MM.1S (cell line): ENCODE data around the gene LCA5L.
A peak's percentile ranks its signal among the peaks of the same experiment; 100 is the strongest.

ENCODE experiments used
- DNase-seq: peaks from one replicate; pipeline ENCODE4 v3.0.0-alpha.2; 2015
- H2AFZ ChIP-seq: fragments of 300-600 bp; sonication (generic); 2 replicates; pipeline ENCODE4 v1.6.0; 2016; ENCODE audit warnings: antibody characterized with exemption, low read length
- H3F3A ChIP-seq: fragments of 300-600 bp; sonication (generic); 2 replicates; pipeline ENCODE4 v1.6.1; 2016; ENCODE audit warnings: mild to moderate bottlenecking, antibody characterized with exemption, low read length, moderate library complexity, mixed read lengths; ENCODE audit not compliant: insufficient read depth
- H3K27ac ChIP-seq: fragments of 300-600 bp; sonication (generic); 2 replicates; pipeline ENCODE4 v1.5.1; 2016; ENCODE audit warnings: mild to moderate bottlenecking, low read length
- H3K27me3 ChIP-seq: fragments of 300-600 bp; sonication (generic); replicated peaks from 2 replicates; pipeline ENCODE4 v1.6.0; 2016; ENCODE audit warnings: low read length; ENCODE audit not compliant: insufficient read depth
- H3K36me3 ChIP-seq: fragments of 300-600 bp; sonication (generic); replicated peaks from 2 replicates; pipeline ENCODE4 v1.6.1; 2016; ENCODE audit warnings: mild to moderate bottlenecking, low read length, mixed read lengths; ENCODE audit not compliant: insufficient read depth
- H3K4me1 ChIP-seq: fragments of 300-600 bp; sonication (generic); 2 replicates; pipeline ENCODE4 v1.6.1; 2016; ENCODE audit warnings: low read length, mixed read lengths
- H3K4me2 ChIP-seq: fragments of 300-600 bp; sonication (generic); 2 replicates; pipeline ENCODE4 v1.6.0; 2016; ENCODE audit warnings: low read depth, low read length
- H3K4me3 ChIP-seq: fragments of 300-600 bp; sonication (generic); 2 replicates; pipeline ENCODE4 v1.5.1; 2016; ENCODE audit warnings: low read length, mixed read lengths
- H3K79me2 ChIP-seq: fragments of 300-600 bp; sonication (generic); 2 replicates; pipeline ENCODE4 v1.6.1; 2016; ENCODE audit warnings: mixed run types, low read length, mixed read lengths
- H3K9ac ChIP-seq: fragments of 300-600 bp; sonication (generic); 2 replicates; pipeline ENCODE4 v1.6.1; 2016; ENCODE audit warnings: low read length, mixed read lengths
- H3K9me2 ChIP-seq: fragments of 300-600 bp; sonication (generic); replicated peaks from 2 replicates; pipeline ENCODE4 v1.6.1; 2016; ENCODE audit warnings: mild to moderate bottlenecking, low read length, mixed read lengths; ENCODE audit not compliant: insufficient read depth
- H3K9me3 ChIP-seq: fragments of 300-600 bp; sonication (generic); replicated peaks from 2 replicates; pipeline ENCODE4 v1.6.1; 2016; ENCODE audit warnings: mild to moderate bottlenecking, low read length, mixed read lengths; ENCODE audit not compliant: insufficient read depth
- H4K20me1 ChIP-seq: fragments of 300-600 bp; sonication (generic); 2 replicates; pipeline ENCODE4 v1.6.1; 2016; ENCODE audit warnings: mild to moderate bottlenecking, low read length, moderate library complexity, mixed read lengths; ENCODE audit not compliant: insufficient read depth
- EZH2 ChIP-seq: fragments of 300-600 bp; sonication (generic); optimal IDR thresholded peaks from 2 replicates; pipeline ENCODE3; 2017; ENCODE audit warnings: low read depth, mild to moderate bottlenecking, antibody characterized with exemption, low read length, mixed read lengths
- EZH2phosphoT487 ChIP-seq: fragments of 300-600 bp; sonication (generic); IDR thresholded peaks from 2 replicates; pipeline ENCODE4 v1.6.1; 2018; ENCODE audit warnings: antibody characterized with exemption, low read length
- TF ChIP-seq, protein P1 (sequence below): fragments of 300-600 bp; sonication (generic); IDR thresholded peaks from 2 replicates; pipeline ENCODE4 v1.5.1; 2016; ENCODE audit warnings: antibody characterized with exemption, low read length, mixed read lengths

LCA5L gene

DNA sequence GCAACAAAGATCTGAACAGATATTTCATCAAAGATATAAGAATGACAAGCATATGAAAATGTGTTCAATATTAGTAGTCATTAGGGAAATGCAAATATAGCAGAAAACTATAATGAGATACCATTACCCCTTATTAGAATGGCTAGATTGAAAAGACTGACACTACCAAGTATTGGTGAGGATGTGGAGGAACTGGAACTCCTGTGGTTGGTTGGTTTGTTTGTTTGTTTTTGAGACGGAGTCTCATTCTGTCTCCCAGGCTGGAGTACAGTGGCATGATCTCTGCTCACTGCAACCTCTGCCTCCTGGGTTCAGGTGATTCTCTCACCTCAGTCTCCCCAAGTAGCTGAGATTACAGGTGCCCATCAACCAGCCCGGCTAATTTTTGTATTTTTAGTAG, 77.8 kb downstream of the LCA5L start:
- H3K9ac ChIP-seq = no peak overlapping the region
- DNase-seq = no peak
- H3K4me1 ChIP-seq = no peaks in the 10 kb centered on the region
- no peak overlapping the region for H2AFZ ChIP-seq
- no peaks in the 10 kb centered on the region for H3K79me2 ChIP-seq
- H3K4me3 ChIP-seq = no peak overlapping the region
- no peaks in the 10 kb centered on the region for H3K27me3 ChIP-seq
- no peaks in the 10 kb centered on the region for H3F3A ChIP-seq
- no peaks in the 10 kb centered on the region for H4K20me1 ChIP-seq
- no peaks in the 10 kb centered on the region for H3K36me3 ChIP-seq
- H3K4me2 ChIP-seq = no peak overlapping the region
- H3K9me2 ChIP-seq = no peaks in the 10 kb centered on the region
- TF ChIP-seq EZH2phosphoT487 = no peak
- TF ChIP-seq, protein P1, sequence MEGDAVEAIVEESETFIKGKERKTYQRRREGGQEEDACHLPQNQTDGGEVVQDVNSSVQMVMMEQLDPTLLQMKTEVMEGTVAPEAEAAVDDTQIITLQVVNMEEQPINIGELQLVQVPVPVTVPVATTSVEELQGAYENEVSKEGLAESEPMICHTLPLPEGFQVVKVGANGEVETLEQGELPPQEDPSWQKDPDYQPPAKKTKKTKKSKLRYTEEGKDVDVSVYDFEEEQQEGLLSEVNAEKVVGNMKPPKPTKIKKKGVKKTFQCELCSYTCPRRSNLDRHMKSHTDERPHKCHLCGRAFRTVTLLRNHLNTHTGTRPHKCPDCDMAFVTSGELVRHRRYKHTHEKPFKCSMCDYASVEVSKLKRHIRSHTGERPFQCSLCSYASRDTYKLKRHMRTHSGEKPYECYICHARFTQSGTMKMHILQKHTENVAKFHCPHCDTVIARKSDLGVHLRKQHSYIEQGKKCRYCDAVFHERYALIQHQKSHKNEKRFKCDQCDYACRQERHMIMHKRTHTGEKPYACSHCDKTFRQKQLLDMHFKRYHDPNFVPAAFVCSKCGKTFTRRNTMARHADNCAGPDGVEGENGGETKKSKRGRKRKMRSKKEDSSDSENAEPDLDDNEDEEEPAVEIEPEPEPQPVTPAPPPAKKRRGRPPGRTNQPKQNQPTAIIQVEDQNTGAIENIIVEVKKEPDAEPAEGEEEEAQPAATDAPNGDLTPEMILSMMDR = no peak
- no peak for TF ChIP-seq EZH2
- H3K9me3 ChIP-seq = no peaks in the 10 kb centered on the region
- H3K27ac ChIP-seq = no peak overlapping the region

DNA sequence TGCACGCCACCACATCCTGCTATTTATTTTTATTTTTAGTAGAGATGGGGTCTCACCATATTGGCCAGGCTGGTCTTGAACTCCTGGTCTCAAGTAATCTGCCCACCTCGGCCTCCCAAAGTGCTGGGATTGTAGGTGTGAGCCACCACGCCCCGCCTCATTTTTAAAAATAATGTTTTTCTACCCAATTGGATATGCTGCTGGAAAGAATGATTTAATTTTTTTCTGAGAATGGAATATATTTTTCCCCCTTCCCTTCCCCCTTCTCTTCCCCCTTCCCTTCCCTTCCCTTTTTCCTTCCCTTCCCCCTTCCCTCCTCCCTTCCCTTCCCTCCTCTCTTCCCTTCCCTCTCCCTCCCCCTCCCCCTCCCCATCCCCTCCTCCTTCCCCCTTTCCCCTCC, 79.0 kb downstream of the LCA5L start:
- Histone ChIP-seq H3K27ac (no peak overlapping the region), H2AFZ (no peak overlapping the region), H3K4me3 (no peak overlapping the region), H3K4me1 (no peaks in the 10 kb centered on the region), H4K20me1 (no peaks in the 10 kb centered on the region), H3K9me2 (no peaks in the 10 kb centered on the region), H3K79me2 (no peaks in the 10 kb centered on the region), H3K9ac (no peak overlapping the region), H3F3A (no peaks in the 10 kb centered on the region), H3K9me3 (no peaks in the 10 kb centered on the region), H3K27me3 (no peaks in the 10 kb centered on the region), H3K36me3 (no peaks in the 10 kb centered on the region), H3K4me2 (no peak overlapping the region)
- TF ChIP-seq, protein P1 = no peak
- TF ChIP-seq EZH2phosphoT487 (no peak), EZH2 (no peak)
- no peak for DNase-seq

DNA sequence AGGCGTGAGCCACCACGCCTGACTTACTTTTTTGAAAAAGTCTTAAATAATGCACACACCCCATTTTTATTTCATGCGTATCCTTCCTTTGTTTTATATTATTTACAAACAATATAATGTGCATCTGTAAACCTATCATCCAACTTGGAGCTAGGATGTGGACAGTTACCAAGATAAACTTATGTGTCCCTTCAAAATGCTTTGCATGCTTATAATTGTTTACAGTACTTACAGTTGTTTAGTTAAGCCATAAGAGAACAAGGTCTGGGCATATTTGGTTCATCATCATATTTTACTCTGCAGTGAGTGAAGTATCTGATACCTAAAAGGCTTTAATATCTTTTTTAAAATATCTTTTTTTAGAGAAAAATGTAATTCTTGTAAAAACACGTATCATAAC, 80.6 kb downstream of the LCA5L start:
- no peaks in the 10 kb centered on the region for H3K9me2 ChIP-seq
- TF ChIP-seq EZH2 = no peak
- no peaks in the 10 kb centered on the region for H3K79me2 ChIP-seq
- peak; percentile 4 for DNase-seq
- no peak overlapping the region for H3K4me3 ChIP-seq
- H3K36me3 ChIP-seq = no peaks in the 10 kb centered on the region
- no peak overlapping the region for H3K4me2 ChIP-seq
- no peaks in the 10 kb centered on the region for H3F3A ChIP-seq
- H3K4me1 ChIP-seq = no peaks in the 10 kb centered on the region
- H2AFZ ChIP-seq = no peak overlapping the region
- H4K20me1 ChIP-seq = no peaks in the 10 kb centered on the region
- no peak overlapping the region for H3K9ac ChIP-seq
- H3K27me3 ChIP-seq = no peaks in the 10 kb centered on the region
- H3K27ac ChIP-seq = no peak overlapping the region
- H3K9me3 ChIP-seq = no peaks in the 10 kb centered on the region

DNA sequence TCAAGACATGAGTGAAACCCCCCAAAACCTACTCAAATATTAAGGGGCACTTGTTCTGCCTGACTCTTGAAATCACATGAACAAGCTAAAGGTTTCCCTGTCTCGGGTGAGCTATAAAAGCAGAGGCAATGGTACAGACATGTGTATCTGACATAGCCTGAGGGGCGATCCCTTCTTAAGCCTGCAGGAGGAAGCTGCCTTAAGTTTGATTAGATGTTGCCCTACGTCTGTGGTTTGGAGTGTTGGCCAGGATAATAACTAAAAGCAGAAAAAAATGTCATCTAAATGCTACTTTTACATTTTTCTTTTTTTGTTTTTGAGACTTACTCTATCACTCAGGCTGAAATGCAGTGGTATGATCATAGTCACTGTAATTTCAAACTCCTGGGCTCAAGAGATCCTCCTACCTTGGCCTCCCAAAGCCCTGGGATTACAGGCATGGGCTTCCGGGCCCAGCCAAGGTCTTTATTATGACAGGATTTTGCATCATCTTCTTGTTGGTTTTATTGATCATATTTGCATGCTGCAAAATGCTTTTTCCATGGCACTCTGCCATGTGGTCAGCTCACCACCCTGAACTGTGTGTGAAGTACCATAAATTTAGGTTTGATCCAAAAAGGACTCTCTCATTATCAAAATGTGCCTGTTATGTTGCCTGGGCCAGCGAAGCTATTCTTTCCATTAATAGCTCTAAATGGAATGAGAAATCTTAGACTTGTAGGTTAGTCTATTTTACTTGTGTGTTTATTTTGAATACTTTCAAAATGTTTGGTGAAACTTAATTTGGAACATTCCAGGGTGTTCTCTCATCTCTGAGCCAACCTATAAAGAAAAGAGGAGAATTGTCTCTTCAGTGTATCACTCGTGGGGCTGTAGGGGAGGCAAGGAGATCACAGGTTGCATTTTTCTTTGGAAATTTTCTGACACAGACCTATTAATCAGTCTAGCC, 81.7 kb downstream of the LCA5L start:
- Histone ChIP-seq H2AFZ (no peak overlapping the region), H3K79me2 (no peaks in the 10 kb centered on the region), H3F3A (no peaks in the 10 kb centered on the region), H3K36me3 (no peaks in the 10 kb centered on the region), H4K20me1 (no peaks in the 10 kb centered on the region), H3K9ac (no peak overlapping the region), H3K27me3 (no peaks in the 10 kb centered on the region), H3K9me3 (no peaks in the 10 kb centered on the region), H3K4me3 (no peak overlapping the region), H3K4me2 (no peak overlapping the region), H3K27ac (no peak overlapping the region), H3K4me1 (no peaks in the 10 kb centered on the region), H3K9me2 (no peaks in the 10 kb centered on the region)
- no peak for TF ChIP-seq EZH2phosphoT487
- TF ChIP-seq, protein P1 = no peak
- TF ChIP-seq EZH2 = no peak
- DNase-seq = peak; percentile 5
